HUES64 (cell line): Measurements from ENCODE around the gene CELF4.

Source experiments
- H3K27ac ChIP-seq: 2 replicates; pipeline ENCODE4 v1.7.0; 2013; ENCODE audit warnings: low read depth, low read length, inconsistent platforms
- H3K27me3 ChIP-seq: 2 replicates; pipeline ENCODE4 v1.6.1; 2013; ENCODE audit warnings: mild to moderate bottlenecking, low read length; ENCODE audit not compliant: insufficient read depth
- H3K36me3 ChIP-seq: 2 replicates; pipeline ENCODE4 v1.6.1; 2013; ENCODE audit warnings: mild to moderate bottlenecking, low read length; ENCODE audit not compliant: insufficient read depth
- H3K4me1 ChIP-seq: 2 replicates; pipeline ENCODE4 v1.6.1; 2013; ENCODE audit warnings: mild to moderate bottlenecking, low read length, moderate library complexity; ENCODE audit not compliant: insufficient read depth
- H3K4me3 ChIP-seq: 2 replicates; pipeline ENCODE4 v1.5.1; 2013; ENCODE audit warnings: mild to moderate bottlenecking, low read length, moderate library complexity
- H3K9ac ChIP-seq: 2 replicates; pipeline ENCODE4 v1.6.1; 2013; ENCODE audit warnings: mild to moderate bottlenecking, low read depth, low read length
- H3K9me3 ChIP-seq: 2 replicates; pipeline ENCODE4 v1.6.1; 2013; ENCODE audit warnings: low read depth, low read length; ENCODE audit not compliant: insufficient read depth
- WGBS: fragments of 150-250, 120-280 bp; methylation state at CpG from one replicate; pipeline ENCODE4 v1.1.7; 2013; ENCODE audit warnings: missing lambda C conversion rate; 5-methylcytosine and 5-hydroxymethylcytosine counted together

The CELF4 gene

DNA sequence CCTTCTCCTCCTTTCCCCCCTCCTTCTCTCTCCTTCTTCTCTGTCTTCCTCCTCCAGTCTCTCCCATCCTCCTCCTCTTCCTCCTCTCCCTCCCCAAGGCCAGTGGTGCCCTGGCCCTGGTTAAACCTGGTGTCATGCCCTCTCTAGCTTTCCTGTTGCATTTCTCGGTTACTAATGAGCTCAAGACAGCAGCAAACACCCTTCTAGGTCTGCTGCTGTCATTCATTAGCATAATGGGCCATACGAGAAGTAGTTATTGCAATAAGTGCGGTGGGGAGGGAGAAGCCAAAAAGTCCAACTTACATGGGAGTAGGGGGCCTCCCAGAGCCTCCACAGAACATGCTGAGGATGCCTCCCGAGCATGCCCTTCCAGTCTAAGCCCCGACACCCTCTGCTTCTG lies 177.2 kb downstream of the CELF4 start:
- no peaks in the 10 kb centered on the region for H3K36me3 ChIP-seq
- H3K27ac ChIP-seq = no peak overlapping the region
- H3K4me3 ChIP-seq = no peak overlapping the region
- peaks cover 9% of the 10 kb centered on the region for H3K9me3 ChIP-seq
- H3K9ac ChIP-seq = no peak overlapping the region
- 73% methylated on average over 5 of the region's 5 CpGs for WGBS
- H3K4me1 ChIP-seq = peaks cover 12% of the 10 kb centered on the region
- H3K27me3 ChIP-seq = peaks cover 32% of the 10 kb centered on the region

- peaks cover 9% of the 10 kb centered on the region for H3K9me3 ChIP-seq
- no peak overlapping the region for H3K27ac ChIP-seq
- H3K4me3 ChIP-seq = no peak overlapping the region
- H3K4me1 ChIP-seq = peaks cover 7% of the 10 kb centered on the region
- peaks cover 9% of the 10 kb centered on the region for H3K27me3 ChIP-seq
- no peaks in the 10 kb centered on the region for H3K36me3 ChIP-seq
- WGBS = 78% methylated on average over 9 of the region's 9 CpGs
- no peak overlapping the region for H3K9ac ChIP-seq
These were observed 179.5 kb downstream of the CELF4 start for GRCh38 chr18:37385846-37386778.

GRCh38 chr18:37383846-37384595 lies 181.6 kb downstream of the CELF4 start:
- no peak overlapping the region for H3K27ac ChIP-seq
- H3K9ac ChIP-seq = no peak overlapping the region
- peaks cover 7% of the 10 kb centered on the region for H3K4me1 ChIP-seq
- no peaks in the 10 kb centered on the region for H3K36me3 ChIP-seq
- H3K9me3 ChIP-seq = no peaks in the 10 kb centered on the region
- no peak overlapping the region for H3K4me3 ChIP-seq
- WGBS = 43% methylated on average over 14 of the region's 17 CpGs
- peaks cover 5% of the 10 kb centered on the region; the same call in 1 of the 2 replicates for H3K27me3 ChIP-seq

DNA sequence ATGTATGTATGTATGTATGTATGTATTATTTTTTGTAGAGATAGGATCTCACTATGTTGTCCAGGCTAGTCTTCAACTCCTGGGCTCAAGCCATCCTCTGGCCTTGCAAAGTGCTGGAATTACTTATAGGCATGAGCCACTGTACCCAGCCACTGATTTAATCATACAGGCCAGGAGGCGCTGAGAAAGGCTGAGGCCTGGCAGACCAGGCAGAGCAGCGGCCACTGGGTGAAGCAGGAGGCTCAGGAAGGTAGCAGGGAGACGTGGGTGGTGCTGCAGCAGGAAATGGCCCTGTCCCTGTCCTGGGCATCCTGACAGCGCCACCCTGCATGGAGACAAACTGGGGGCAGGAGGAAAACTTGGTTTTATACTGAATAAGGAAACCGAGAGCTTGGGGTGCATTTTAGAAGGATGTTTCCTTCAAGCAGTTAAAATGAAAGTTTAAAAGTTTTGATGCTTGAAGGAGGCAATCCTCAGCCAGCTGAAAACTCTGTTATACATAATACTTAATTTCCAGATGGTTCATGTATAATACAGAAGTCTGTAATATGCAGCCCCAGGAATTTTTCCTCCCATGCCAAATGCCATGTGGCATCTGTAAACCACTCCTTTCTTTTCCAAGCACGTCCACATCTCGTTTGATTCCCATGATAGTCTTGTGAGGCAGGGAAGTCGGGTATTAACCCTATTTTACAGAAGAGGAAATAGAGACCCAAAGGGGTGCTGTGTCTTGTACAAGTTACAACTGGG lies 182.4 kb downstream of the CELF4 start:
- Histone ChIP-seq H3K36me3 (no peaks in the 10 kb centered on the region), H3K9ac (no peak overlapping the region), H3K9me3 (no peaks in the 10 kb centered on the region), H3K4me3 (no peak overlapping the region), H3K27ac (no peak overlapping the region), H3K27me3 (peaks cover 5% of the 10 kb centered on the region; the same call in 1 of the 2 replicates), H3K4me1 (peaks cover 7% of the 10 kb centered on the region)
- WGBS = 79% methylated on average over 8 of the region's 8 CpGs

DNA sequence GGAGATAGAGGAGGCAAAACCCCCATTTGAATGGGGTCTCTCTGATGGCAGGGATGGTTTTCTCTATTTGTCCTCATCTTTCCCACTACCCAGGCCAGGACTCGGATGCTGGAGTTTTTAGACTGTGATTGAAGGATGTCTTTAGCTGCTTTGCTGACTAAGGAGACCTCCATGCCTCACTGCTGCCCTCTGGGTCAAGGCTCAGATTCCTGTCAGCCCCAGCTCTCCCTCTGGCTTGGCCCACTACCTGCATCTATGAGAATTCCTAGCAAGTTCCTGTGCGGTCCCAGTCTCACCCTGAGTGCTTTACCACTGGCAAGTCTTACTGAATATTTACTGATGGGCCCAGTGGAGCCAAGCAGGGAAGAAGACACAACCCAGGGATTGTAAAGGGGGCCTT lies 184.0 kb downstream of the CELF4 start:
- Histone ChIP-seq H3K4me1 (peaks cover 7% of the 10 kb centered on the region), H3K27ac (no peak overlapping the region), H3K9me3 (no peaks in the 10 kb centered on the region), H3K27me3 (peaks cover under 1% of the 10 kb centered on the region), H3K36me3 (no peaks in the 10 kb centered on the region), H3K9ac (no peak overlapping the region), H3K4me3 (no peak overlapping the region)
- 54% methylated on average over 1 of the region's 2 CpGs for WGBS

DNA sequence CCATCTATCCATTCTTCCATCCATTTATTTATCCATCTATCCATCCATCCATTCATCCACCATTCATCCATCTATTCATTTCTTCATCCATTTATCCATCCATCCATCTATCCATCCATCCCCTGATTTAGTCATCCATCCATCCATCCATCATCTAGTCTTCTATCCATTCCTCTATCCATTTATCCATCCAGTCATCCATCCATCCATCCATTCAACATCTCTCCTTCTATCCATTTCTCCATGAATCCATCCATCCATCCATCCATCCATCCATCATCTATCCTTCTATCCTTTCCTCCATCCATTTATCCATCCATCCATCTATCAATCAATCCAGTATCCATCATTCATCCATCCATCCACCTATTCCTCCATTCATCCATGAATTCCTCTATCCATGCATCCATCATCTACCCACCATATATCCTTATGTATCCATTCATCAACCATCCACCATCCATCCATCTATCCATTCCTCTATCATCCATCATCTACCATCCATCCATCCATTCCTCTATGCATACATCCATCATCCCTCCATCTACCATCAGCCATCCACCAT lies 185.0 kb downstream of the CELF4 start:
- Histone ChIP-seq H3K27ac (no peak overlapping the region), H3K27me3 (peaks cover 3% of the 10 kb centered on the region), H3K9me3 (no peaks in the 10 kb centered on the region), H3K9ac (no peak overlapping the region), H3K36me3 (no peaks in the 10 kb centered on the region), H3K4me1 (peaks cover 7% of the 10 kb centered on the region), H3K4me3 (no peak overlapping the region)

GRCh38 chr18:37378336-37379010 lies 187.1 kb downstream of the CELF4 start:
- Histone ChIP-seq H3K9me3 (no peaks in the 10 kb centered on the region), H3K9ac (no peak overlapping the region), H3K36me3 (no peaks in the 10 kb centered on the region), H3K27ac (no peak overlapping the region), H3K27me3 (peaks cover 3% of the 10 kb centered on the region; the same call in 1 of the 2 replicates), H3K4me3 (no peak overlapping the region), H3K4me1 (no peaks in the 10 kb centered on the region)
- WGBS = 85% methylated on average over 10 of the region's 11 CpGs

DNA sequence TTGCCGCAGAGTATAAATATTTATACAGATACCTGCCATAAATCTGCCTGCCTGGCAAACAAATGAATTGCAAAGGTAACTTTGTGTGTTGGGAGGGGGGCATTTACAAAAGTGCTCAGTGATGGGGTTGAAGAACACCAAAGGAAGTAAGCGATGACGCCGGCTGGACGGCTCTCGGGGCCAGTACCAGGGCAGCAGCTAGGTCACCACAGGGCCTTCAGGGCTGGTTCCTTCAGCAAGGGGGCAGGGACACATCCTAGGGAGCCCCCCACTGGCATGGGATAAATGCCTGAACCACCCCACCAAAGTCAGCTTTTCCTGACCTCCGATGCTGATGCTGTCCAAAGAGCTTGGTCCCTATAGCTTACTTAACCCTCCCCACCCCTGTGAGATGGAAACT lies 190.4 kb downstream of the CELF4 start:
- Histone ChIP-seq H3K4me1 (no peaks in the 10 kb centered on the region), H3K4me3 (no peak overlapping the region), H3K9me3 (no peaks in the 10 kb centered on the region), H3K9ac (no peak overlapping the region), H3K36me3 (no peaks in the 10 kb centered on the region), H3K27ac (no peak overlapping the region), H3K27me3 (peaks cover 13% of the 10 kb centered on the region)
- 94% methylated on average over 6 of the region's 7 CpGs for WGBS

DNA sequence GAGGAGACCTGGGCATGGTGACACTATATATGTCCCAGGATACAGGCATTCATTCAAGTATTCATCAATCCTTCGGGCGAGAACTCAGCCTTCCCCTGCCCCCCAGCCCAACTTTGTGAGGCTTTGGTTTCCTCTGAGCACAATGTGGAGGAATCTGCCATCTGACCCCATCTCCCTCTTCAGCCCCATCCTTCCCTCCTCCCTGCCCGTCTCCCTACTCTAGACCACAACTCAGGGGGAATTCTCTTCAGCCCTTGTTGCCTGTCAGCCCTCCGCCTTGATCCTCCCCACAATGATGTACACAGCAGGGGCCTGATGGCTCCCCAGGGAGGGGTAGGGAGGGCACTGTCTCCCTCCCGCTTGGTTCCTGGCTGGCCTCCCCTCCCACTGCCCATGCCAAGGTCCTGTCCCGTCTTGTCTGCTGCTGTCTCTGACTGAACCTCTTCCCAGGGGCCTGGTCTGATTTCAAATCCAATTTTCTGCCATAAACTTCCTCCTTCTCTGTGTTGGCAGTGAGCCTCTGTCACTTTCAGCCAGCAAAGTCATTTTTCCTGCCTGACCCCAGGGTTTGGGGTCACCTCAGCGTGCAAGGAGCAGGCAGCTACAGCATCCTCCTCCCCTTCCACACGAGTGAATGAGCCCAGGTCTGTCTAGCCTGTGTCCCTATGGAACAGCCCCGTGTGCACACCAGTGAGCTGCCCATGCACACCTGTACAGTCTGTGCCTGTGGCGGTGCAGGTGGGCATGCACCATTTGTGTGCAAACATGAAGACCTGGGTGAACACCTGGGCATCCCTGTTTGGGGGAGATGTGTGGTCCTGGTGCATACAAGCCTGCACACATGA lies 197.3 kb downstream of the CELF4 start:
- Histone ChIP-seq H3K4me3 (no peak overlapping the region), H3K4me1 (peaks cover 12% of the 10 kb centered on the region), H3K36me3 (no peaks in the 10 kb centered on the region), H3K9ac (no peak overlapping the region), H3K27me3 (peaks cover 76% of the 10 kb centered on the region), H3K27ac (no peak overlapping the region), H3K9me3 (no peaks in the 10 kb centered on the region)
- 43% methylated on average over 10 of the region's 10 CpGs for WGBS

- Histone ChIP-seq H3K27me3 (peaks cover 97% of the 10 kb centered on the region), H3K9me3 (no peaks in the 10 kb centered on the region), H3K4me3 (no peak overlapping the region), H3K36me3 (no peaks in the 10 kb centered on the region), H3K9ac (no peak overlapping the region), H3K27ac (no peak overlapping the region), H3K4me1 (peaks cover 27% of the 10 kb centered on the region)
- 90% methylated on average over 2 of the region's 2 CpGs for WGBS
These were observed 201.4 kb downstream of the CELF4 start for GRCh38 chr18:37364237-37364636.
